T-cell (primary cell): ENCODE measurements around the gene MMS19. TPM values are rescaled to one million over a fixed set of nuclear protein-coding genes. Genes with fewer than 3 reads are reported as not detected.

Experiments used
- ATAC-seq, 4 experiments: fragments of 200-7000 bp in 3 of 4; fragments of 150-1000 bp in 1 of 4; cut with Tn5 transposase; replicated peaks in 1 of 4; 1 replicate in 3 of 4; 2 replicates in 1 of 4; pipeline ENCODE4 v1.10.0; 2021; ENCODE audit warnings: moderate library complexity in 3 of 4, mild to moderate bottlenecking in 2 of 4, moderate number of reproducible peaks in 1 of 4
- CTCF ChIA-PET, 2 donors: fragments of 300-600 bp; sonication (Branson Sonifier 250); formaldehyde crosslinking; loops; one replicate each; lab custom pipeline; 2022; ENCODE audit warnings: antibody characterized with exemption in 2 of 2; lab: Charles Lee
- POLR2A ChIA-PET, 2 donors: fragments of 300-600 bp; sonication (Branson Sonifier 250); formaldehyde crosslinking; loops; one replicate each; lab custom pipeline; 2022; ENCODE audit warnings: antibody characterized with exemption in 2 of 2; lab: Charles Lee
- DNase-seq, 35 experiments: peaks; one replicate each; pipeline versions ENCODE4 v3.0.0 to v3.0.0-alpha.2; 2013 to 2023
- H3K27ac ChIP-seq: one replicate; pipeline ENCODE4 v1.5.1; 2013; ENCODE audit warnings: low read length
- H3K27me3 ChIP-seq, 2 experiments: replicated peaks in 1 of 2; 1 replicate in 1 of 2; 2 replicates in 1 of 2; pipeline versions ENCODE4 v1.6.1 to v1.7.0; 2013; ENCODE audit warnings: low read length in 1 of 2, mixed read lengths in 1 of 2; ENCODE audit not compliant: control insufficient read depth in 2 of 2, insufficient read depth in 2 of 2; ENCODE audit errors: extremely low read depth in 1 of 2
- H3K36me3 ChIP-seq, 2 donors: 1 replicate in 1 of 2; 2 replicates in 1 of 2; pipeline versions ENCODE4 v1.6.1 to v1.7.0; 2013; ENCODE audit warnings: low read length in 1 of 2; ENCODE audit not compliant: control insufficient read depth in 2 of 2, insufficient read depth in 1 of 2; ENCODE audit errors: extremely low read depth in 1 of 2
- H3K4me1 ChIP-seq, 2 experiments: 1 replicate in 1 of 2; 2 replicates in 1 of 2; pipeline versions ENCODE4 v1.6.1 to v1.7.0; 2013; ENCODE audit warnings: low read length in 2 of 2, mixed read lengths in 1 of 2; ENCODE audit not compliant: insufficient read depth in 2 of 2, control insufficient read depth in 1 of 2; ENCODE audit errors: extremely low read depth in 1 of 2
- H3K4me3 ChIP-seq, 2 donors: 1 replicate in 1 of 2; 2 replicates in 1 of 2; pipeline versions ENCODE4 v1.5.1 to v1.7.0; 2013; ENCODE audit warnings: mild to moderate bottlenecking in 2 of 2, low read length in 1 of 2, moderate library complexity in 1 of 2; ENCODE audit not compliant: control insufficient read depth in 1 of 2; ENCODE audit errors: extremely low read depth in 1 of 2
- H3K9me3 ChIP-seq: 2 replicates; pipeline ENCODE4 v1.7.0; 2013
- H3K27ac Mint-ChIP-seq, 2 donors: one replicate each; pipeline ENCODE4 v1.8.0; 2020 to 2021; ENCODE audit warnings: mild to moderate bottlenecking in 2 of 2, mixed read lengths in 2 of 2
- H3K27me3 Mint-ChIP-seq, 2 donors: one replicate each; pipeline ENCODE4 v1.8.0; 2021 to 2022; ENCODE audit warnings: mixed read lengths in 2 of 2
- H3K36me3 Mint-ChIP-seq: one replicate; pipeline ENCODE4 v1.8.0; 2021; ENCODE audit warnings: mixed read lengths
- H3K4me1 Mint-ChIP-seq, 3 donors: one replicate each; pipeline ENCODE4 v1.8.0; 2020 to 2022; ENCODE audit warnings: mixed read lengths in 3 of 3, mild to moderate bottlenecking in 1 of 3
- H3K4me3 Mint-ChIP-seq, 3 donors: one replicate each; pipeline ENCODE4 v1.8.0; 2020 to 2022; ENCODE audit warnings: mild to moderate bottlenecking in 3 of 3, mixed read lengths in 3 of 3, moderate library complexity in 3 of 3
- H3K9me3 Mint-ChIP-seq, 3 donors: one replicate each; pipeline ENCODE4 v1.8.0; 2020 to 2022; ENCODE audit warnings: mixed read lengths in 3 of 3
- WGBS: methylation state at CpG from one replicate; pipeline ENCODE4 v1.1.5; 2013; ENCODE audit warnings: missing lambda C conversion rate; ENCODE audit not compliant: insufficient coverage; 5-methylcytosine and 5-hydroxymethylcytosine counted together
- total RNA-seq, 35 experiments: library from RNA in 6 of 35; stranded (reverse) in 6 of 35; fragments of 120-200 nt in 1 of 35; gene quantifications; one replicate each; pipeline versions ENCODE4 v1.2.1 to v1.2.4 and lab custom pipeline; 2013 to 2026

MMS19 gene
- total RNA-seq, 5 donors from 2014 or later (not counting 1 experiment from before 2014, with no cell fraction given) = 73.8 to 106 (median 93.7) TPM

GRCh38 chr10:97466755-97467154 lies 31.5 kb downstream of the MMS19 start:
- Histone ChIP-seq H3K27ac (no peak overlapping the region), H3K36me3 (peaks cover 27 to 87% of the 10 kb centered on the region in 2 donors), H3K4me1 (no peaks in the 10 kb centered on the region), H3K27me3 (no peaks in the 10 kb centered on the region), H3K9me3 (no peaks in the 10 kb centered on the region), H3K4me3 (no peak overlapping the region)
- WGBS = 89% methylated on average over 3 of the region's 4 CpGs
- DNase-seq = no peak
- CTCF ChIA-PET = interaction anchor here in 1 of 2 donors (0.6 to 1.7 kb wide), 3 partner anchors 63 to 382 kb away, joined by 3 to 4 read pairs (median 3); no protein-coding TSS in a partner anchor
- ATAC-seq = no peak
- H3K9me3 Mint-ChIP-seq = no peaks in the 10 kb centered on the region
- H3K36me3 Mint-ChIP-seq = peaks cover 38% of the 10 kb centered on the region
- POLR2A ChIA-PET = interaction anchor here in 1 of 2 donors (0.6 kb wide), 2 partner anchors 22 to 222 kb away, joined by 3 read pairs; no protein-coding TSS in a partner anchor
- H3K27me3 Mint-ChIP-seq = no peaks in the 10 kb centered on the region
- H3K27ac Mint-ChIP-seq = peak overlapping the region; percentile 7
- H3K4me3 Mint-ChIP-seq = no peak overlapping the region
- H3K4me1 Mint-ChIP-seq = no peaks in the 10 kb centered on the region

DNA sequence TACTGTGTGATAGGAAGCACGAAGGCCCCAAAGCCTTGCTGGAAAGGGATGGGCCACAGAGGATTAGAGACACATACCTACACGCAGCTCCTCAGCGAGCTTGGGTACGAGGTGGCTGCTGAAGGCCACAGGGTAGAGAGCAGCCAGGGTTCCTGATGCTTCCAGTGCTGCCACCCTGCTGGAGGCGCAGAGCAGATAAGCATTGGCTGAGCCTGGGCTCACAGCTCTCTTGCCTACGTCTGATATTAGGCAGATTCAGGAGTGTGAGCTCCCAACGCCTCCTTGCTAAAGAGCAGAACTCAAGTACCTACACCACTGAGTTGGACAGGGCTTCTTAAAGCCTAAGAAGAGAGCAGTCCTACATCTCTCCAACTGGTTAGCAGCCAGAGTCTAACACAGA lies 32.2 kb downstream of the MMS19 start:
- Histone ChIP-seq H3K27ac (no peak overlapping the region), H3K36me3 (peaks cover 27 to 89% of the 10 kb centered on the region in 2 donors)

GRCh38 chr10:97464226-97464625 lies 34.0 kb downstream of the MMS19 start:
- 81% methylated on average over 1 of the region's 1 CpG for WGBS
- Histone ChIP-seq H3K36me3 (peaks cover 23 to 90% of the 10 kb centered on the region in 2 donors), H3K9me3 (no peaks in the 10 kb centered on the region), H3K27ac (no peak overlapping the region), H3K27me3 (no peaks in the 10 kb centered on the region), H3K4me3 (no peak overlapping the region), H3K4me1 (no peaks in the 10 kb centered on the region)
- Mint-ChIP-seq H3K27ac (peak overlapping the region in 1 of 2 donors; percentile 19), H3K27me3 (no peaks in the 10 kb centered on the region), H3K9me3 (no peaks in the 10 kb centered on the region), H3K4me1 (no peaks in the 10 kb centered on the region), H3K4me3 (no peak overlapping the region), H3K36me3 (peaks cover 44% of the 10 kb centered on the region)
- no peak for DNase-seq
- ChIA-PET POLR2A (no interaction called here), CTCF (interaction anchor here (0.5 to 1.8 kb wide), 9 partner anchors 11 to 246 kb away, joined by 3 to 6 read pairs (median 4); no protein-coding TSS in a partner anchor)
- no peak for ATAC-seq

More for the DNA sequence above, 32.2 kb downstream of the MMS19 start:
- H3K4me3 ChIP-seq = no peak overlapping the region
- peaks cover 42% of the 10 kb centered on the region for H3K36me3 Mint-ChIP-seq
- no peaks in the 10 kb centered on the region for H3K27me3 ChIP-seq
- CTCF ChIA-PET = interaction anchor here in 1 of 2 donors (0.6 to 1.7 kb wide), 5 partner anchors 9 to 383 kb away, joined by 3 to 4 read pairs (median 3); no protein-coding TSS in a partner anchor
- H3K27ac Mint-ChIP-seq = peak overlapping the region in 1 of 2 donors; percentile 7
- H3K9me3 ChIP-seq = no peaks in the 10 kb centered on the region
- WGBS = 97% methylated on average over 7 of the region's 7 CpGs
- H3K27me3 Mint-ChIP-seq = no peaks in the 10 kb centered on the region
- DNase-seq (no peak), ATAC-seq (no peak)
- no peaks in the 10 kb centered on the region for H3K9me3 Mint-ChIP-seq
- H3K4me1 ChIP-seq = no peaks in the 10 kb centered on the region
- no peak overlapping the region for H3K4me3 Mint-ChIP-seq
- POLR2A ChIA-PET = no interaction called here
- H3K4me1 Mint-ChIP-seq = no peaks in the 10 kb centered on the region

DNA sequence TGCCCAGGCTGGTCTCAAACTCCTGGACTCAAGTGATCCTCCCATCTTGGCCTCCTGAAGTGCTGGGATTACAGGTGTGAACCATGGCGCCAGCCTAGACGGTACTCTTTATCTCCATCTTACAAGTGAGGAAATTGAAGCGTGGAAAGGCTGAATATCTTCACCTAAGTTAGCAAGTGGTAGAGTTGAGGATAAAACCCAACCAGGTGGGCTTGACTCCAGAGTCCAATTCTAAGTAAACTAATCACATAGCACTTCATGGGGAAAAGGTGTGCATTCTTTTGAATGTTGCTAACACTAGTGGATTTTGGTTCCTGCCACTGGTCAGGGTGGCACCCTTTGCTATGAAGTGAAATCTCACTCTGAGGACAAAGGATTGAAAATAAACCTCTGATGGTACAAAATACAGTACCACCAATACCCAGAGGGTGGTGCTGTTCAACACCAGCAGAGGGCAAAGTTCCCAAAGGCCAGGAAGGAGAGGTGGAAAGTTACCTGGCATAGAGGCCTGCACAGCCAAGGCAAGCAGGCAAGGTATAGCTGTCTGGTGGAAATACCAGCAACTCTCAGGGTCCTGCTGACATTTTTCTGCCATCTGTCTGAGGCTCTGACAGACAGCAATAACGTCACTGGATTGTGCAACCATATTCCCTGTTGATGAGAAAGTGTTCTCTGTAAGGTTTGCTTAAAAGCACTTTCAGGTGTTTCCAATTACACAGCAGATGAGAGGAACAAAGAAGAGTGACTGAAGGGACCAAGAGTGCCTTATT lies 34.7 kb downstream of the MMS19 start:
- no peaks in the 10 kb centered on the region for H3K9me3 ChIP-seq
- no peak overlapping the region for H3K27ac ChIP-seq
- no peak overlapping the region for H3K4me3 Mint-ChIP-seq
- H3K4me1 Mint-ChIP-seq = no peaks in the 10 kb centered on the region
- DNase-seq (peak in 19 of 35 experiments; percentile 4 to 70 (median 22)), ATAC-seq (peak; percentile 67 to 74 (median 68))
- WGBS = no CpG with 5 or more reads among the region's 4 CpGs
- H3K27me3 ChIP-seq = no peaks in the 10 kb centered on the region
- peak overlapping the region; percentile 27 to 72 for H3K27ac Mint-ChIP-seq
- peaks cover 19 to 92% of the 10 kb centered on the region in 2 donors for H3K36me3 ChIP-seq
- H3K9me3 Mint-ChIP-seq = no peaks in the 10 kb centered on the region
- H3K4me1 ChIP-seq = no peaks in the 10 kb centered on the region
- ChIA-PET CTCF (interaction anchor here (0.5 to 1.8 kb wide), 7 partner anchors 11 to 91 kb away, joined by 3 to 6 read pairs (median 3); no protein-coding TSS in a partner anchor), POLR2A (no interaction called here)
- peaks cover 51% of the 10 kb centered on the region for H3K36me3 Mint-ChIP-seq
- no peaks in the 10 kb centered on the region for H3K27me3 Mint-ChIP-seq
- no peak overlapping the region for H3K4me3 ChIP-seq

DNA sequence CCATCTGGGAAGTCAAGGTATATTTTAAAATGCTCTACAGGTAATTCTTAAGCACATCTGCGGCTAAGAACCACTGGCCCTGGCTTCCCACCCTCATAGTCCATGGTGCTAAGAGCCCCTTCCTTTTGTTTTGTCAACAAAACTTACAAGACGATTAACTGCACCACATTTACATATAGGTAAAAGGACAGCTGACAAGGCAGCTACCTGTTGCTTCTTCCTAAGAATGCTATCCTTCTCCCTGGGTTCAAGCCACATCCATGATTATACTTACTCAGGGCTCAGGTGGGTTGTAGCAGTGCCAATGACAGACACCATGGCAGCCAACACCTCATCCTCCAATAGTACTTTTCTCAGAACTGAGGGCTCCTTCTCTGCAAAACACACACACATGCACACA lies 35.9 kb downstream of the MMS19 start:
- no peak overlapping the region for H3K4me3 Mint-ChIP-seq
- Histone ChIP-seq H3K36me3 (peaks cover 14 to 90% of the 10 kb centered on the region in 2 donors), H3K4me1 (no peaks in the 10 kb centered on the region), H3K9me3 (no peaks in the 10 kb centered on the region), H3K27ac (no peak overlapping the region), H3K27me3 (no peaks in the 10 kb centered on the region), H3K4me3 (no peak overlapping the region)
- no peaks in the 10 kb centered on the region for H3K4me1 Mint-ChIP-seq
- 100% methylated on average over 2 of the region's 2 CpGs for WGBS
- POLR2A ChIA-PET = no interaction called here
- peaks cover 57% of the 10 kb centered on the region for H3K36me3 Mint-ChIP-seq
- H3K27ac Mint-ChIP-seq = no peak overlapping the region
- DNase-seq (no peak), ATAC-seq (no peak)
- no peaks in the 10 kb centered on the region for H3K9me3 Mint-ChIP-seq
- H3K27me3 Mint-ChIP-seq = no peaks in the 10 kb centered on the region
- CTCF ChIA-PET = interaction anchor here in 1 of 2 donors (1.4 kb wide), 1 partner anchor 12 kb away, joined by 4 read pairs; no protein-coding TSS in a partner anchor

- Histone ChIP-seq H3K4me3 (no peak overlapping the region), H3K27me3 (no peaks in the 10 kb centered on the region), H3K4me1 (no peaks in the 10 kb centered on the region), H3K9me3 (no peaks in the 10 kb centered on the region), H3K36me3 (peaks cover 7 to 85% of the 10 kb centered on the region in 2 donors), H3K27ac (no peak overlapping the region)
- H3K27ac Mint-ChIP-seq = no peak overlapping the region
- H3K9me3 Mint-ChIP-seq = no peaks in the 10 kb centered on the region
- H3K27me3 Mint-ChIP-seq = no peaks in the 10 kb centered on the region
- DNase-seq = no peak
- H3K4me1 Mint-ChIP-seq = peaks cover 0 to 6% (median 5%) of the 10 kb centered on the region in 3 donors
- CTCF ChIA-PET = interaction anchor here in 1 of 2 donors (0.8 kb wide), 1 partner anchor 61 kb away, joined by 7 read pairs; no protein-coding TSS in a partner anchor
- no peak for ATAC-seq
- peaks cover 63% of the 10 kb centered on the region for H3K36me3 Mint-ChIP-seq
- 76% methylated on average over 5 of the region's 7 CpGs for WGBS
- POLR2A ChIA-PET = no interaction called here
- H3K4me3 Mint-ChIP-seq = no peak overlapping the region
Measured at GRCh38 chr10:97459933-97460332, 38.3 kb downstream of the MMS19 start.
